ENCODE data around the gene BFSP1. TPM values are rescaled to one million over a fixed set of nuclear protein-coding genes. Genes with fewer than 3 reads are reported as not detected.

BFSP1 gene
- total and polyA plus RNA-seq, 2 donors (not counting 3 experiments of a cell fraction or from before 2014, with no cell fraction given), result 3.1 to 5.2 TPM

- no peaks in the 10 kb centered on the region for H3K79me2 ChIP-seq (ENCODE audit: control insufficient read depth, insufficient read depth, low read length)
- no peak overlapping the region for H3K27ac ChIP-seq (ENCODE audit: insufficient read depth, low read depth, low read length)
- no peak for DNase-seq (ENCODE audit: low read depth, low spot score)
- dilution Hi-C loops (cut with MboI; ENCODE audit: extremely low pct_ligation_motif_present, low sequenced_read_pairs), result loop anchor here (5.0 kb wide), 1 partner anchor 50 kb away; no protein-coding TSS in a partner anchor
- H3K4me2 ChIP-seq (ENCODE audit: insufficient read depth, low read length), result no peak overlapping the region
- no peaks in the 10 kb centered on the region for H3K27me3 ChIP-seq (ENCODE audit: control insufficient read depth in 2 of 2, insufficient read depth in 2 of 2, low read length in 2 of 2)
- H2AFZ ChIP-seq (ENCODE audit: low read depth, low read length), result no peak overlapping the region
- intact Hi-C loops (cut with micrococcal nuclease), result no loop called here
- no TSS peak for BruUV-seq (replicated peaks)
- POLR2A ChIA-PET, result no interaction called here
- no peaks in the 10 kb centered on the region for H3K9me1 ChIP-seq (replicated peaks; ENCODE audit: control insufficient read depth, extremely low read depth, insufficient read depth, low read length)
- TF ChIP-seq JUN (IDR thresholded peaks at IDR 0.05; ENCODE audit: borderline replicate concordance, insufficient read depth, insufficient read length, low read depth), result no peak
- TF ChIP-seq FOS (IDR thresholded peaks at IDR 0.05; ENCODE audit: borderline replicate concordance, insufficient read depth, low read length), result no peak
- no peak for TF ChIP-seq POLR2AphosphoS5 (IDR thresholded peaks at IDR 0.05; ENCODE audit: insufficient read depth, low read depth, low read length)
- TF ChIP-seq EZH2 (IDR thresholded peaks at IDR 0.05; ENCODE audit: borderline replicate concordance, low read depth, low read length, severe bottlenecking), result no peak
- no peak for TF ChIP-seq POLR2A (IDR thresholded peaks at IDR 0.05; ENCODE audit: low read depth, low read length)
- TF ChIP-seq GATA2 (IDR thresholded peaks at IDR 0.05; ENCODE audit: insufficient read depth, insufficient read length, low read depth, low read length), result no peak
- TF ChIP-seq, protein P1, sequence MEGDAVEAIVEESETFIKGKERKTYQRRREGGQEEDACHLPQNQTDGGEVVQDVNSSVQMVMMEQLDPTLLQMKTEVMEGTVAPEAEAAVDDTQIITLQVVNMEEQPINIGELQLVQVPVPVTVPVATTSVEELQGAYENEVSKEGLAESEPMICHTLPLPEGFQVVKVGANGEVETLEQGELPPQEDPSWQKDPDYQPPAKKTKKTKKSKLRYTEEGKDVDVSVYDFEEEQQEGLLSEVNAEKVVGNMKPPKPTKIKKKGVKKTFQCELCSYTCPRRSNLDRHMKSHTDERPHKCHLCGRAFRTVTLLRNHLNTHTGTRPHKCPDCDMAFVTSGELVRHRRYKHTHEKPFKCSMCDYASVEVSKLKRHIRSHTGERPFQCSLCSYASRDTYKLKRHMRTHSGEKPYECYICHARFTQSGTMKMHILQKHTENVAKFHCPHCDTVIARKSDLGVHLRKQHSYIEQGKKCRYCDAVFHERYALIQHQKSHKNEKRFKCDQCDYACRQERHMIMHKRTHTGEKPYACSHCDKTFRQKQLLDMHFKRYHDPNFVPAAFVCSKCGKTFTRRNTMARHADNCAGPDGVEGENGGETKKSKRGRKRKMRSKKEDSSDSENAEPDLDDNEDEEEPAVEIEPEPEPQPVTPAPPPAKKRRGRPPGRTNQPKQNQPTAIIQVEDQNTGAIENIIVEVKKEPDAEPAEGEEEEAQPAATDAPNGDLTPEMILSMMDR (IDR thresholded peaks at IDR 0.05; ENCODE audit: extremely low read depth in 1 of 2, insufficient read depth in 1 of 2, low read depth in 1 of 2, low read length in 2 of 2), result no peak
- TF ChIP-seq, protein P2, sequence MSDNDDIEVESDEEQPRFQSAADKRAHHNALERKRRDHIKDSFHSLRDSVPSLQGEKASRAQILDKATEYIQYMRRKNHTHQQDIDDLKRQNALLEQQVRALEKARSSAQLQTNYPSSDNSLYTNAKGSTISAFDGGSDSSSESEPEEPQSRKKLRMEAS (IDR thresholded peaks at IDR 0.05; ENCODE audit: insufficient read depth, insufficient read length), result no peak
- no peaks in the 10 kb centered on the region for H3K36me3 ChIP-seq (ENCODE audit: control insufficient read depth in 2 of 2, extremely low read depth in 1 of 2, insufficient read depth in 2 of 2, low read length in 2 of 2)
- H4K20me1 ChIP-seq (replicated peaks; ENCODE audit: control insufficient read depth, extremely low read depth, insufficient read depth, low read length), result no peaks in the 10 kb centered on the region
- no peak for FAIRE-seq
- no peaks in the 10 kb centered on the region for H3K4me1 ChIP-seq (ENCODE audit: control insufficient read depth, extremely low read depth, insufficient read depth, low read length)
- CTCF ChIA-PET, result interaction anchor here (1.0 to 5.3 kb wide), 5 partner anchors 15 to 76 kb away, joined by 3 to 30 read pairs (median 5); partner anchors contain the start of gene DSTN
- H3K4me3 ChIP-seq (replicated peaks in 1 of 3; ENCODE audit: insufficient read depth in 1 of 3, low read depth in 1 of 3, low read length in 3 of 3), result no peak overlapping the region
- no peaks in the 10 kb centered on the region for H3K9me3 ChIP-seq (replicated peaks; ENCODE audit: control insufficient read depth, insufficient read depth, low read length)
- H3K9ac ChIP-seq (replicated peaks; ENCODE audit: extremely low read depth, insufficient read depth, low read length), result no peak overlapping the region
Measured at GRCh38 chr20:17542481-17542880, 11.3 kb upstream of the BFSP1 start.

All from endothelial cell of umbilical vein (primary cell).